KMS-11 (cell line): ENCODE results near the gene CLEC18C.
"Not testable (repeated sequence)": the region's sequence is repeated elsewhere in the genome, so short reads cannot be mapped to it uniquely, and the experiment has no call there.

ENCODE experiments used
- H2AFZ ChIP-seq: fragments of 200-600 bp; sonication (generic); 2 replicates; pipeline ENCODE4 v1.6.1; 2016; ENCODE audit warnings: antibody characterized with exemption, mixed run types, low read depth
- H3K27ac ChIP-seq: fragments of 200-600 bp; sonication (generic); 2 replicates; pipeline ENCODE4 v1.6.1; 2016; ENCODE audit warnings: mild to moderate bottlenecking, mixed run types
- H3K27me3 ChIP-seq: fragments of 200-600 bp; sonication (generic); 2 replicates; pipeline ENCODE4 v1.6.1; 2017; ENCODE audit warnings: mild to moderate bottlenecking, low read depth, mixed run types, moderate library complexity; ENCODE audit not compliant: insufficient read depth
- H3K36me3 ChIP-seq: fragments of 200-600 bp; sonication (generic); 2 replicates; pipeline ENCODE4 v1.6.1; 2017; ENCODE audit warnings: mild to moderate bottlenecking, mixed run types; ENCODE audit not compliant: insufficient read depth
- H3K4me1 ChIP-seq: fragments of 200-600 bp; sonication (generic); 2 replicates; pipeline ENCODE4 v1.6.1; 2016; ENCODE audit warnings: mild to moderate bottlenecking, low read depth, mixed run types; ENCODE audit not compliant: poor library complexity, severe bottlenecking
- H3K4me2 ChIP-seq: fragments of 200-600 bp; sonication (generic); 2 replicates; pipeline ENCODE4 v1.7.0; 2016; ENCODE audit warnings: mild to moderate bottlenecking, mixed run types
- H3K4me3 ChIP-seq: fragments of 200-600 bp; sonication (generic); IDR thresholded peaks from 2 replicates; pipeline ENCODE4 v1.6.1; 2017; ENCODE audit warnings: low read depth, low read length, mixed read lengths; ENCODE audit not compliant: insufficient read depth
- H3K79me2 ChIP-seq: fragments of 200-600 bp; sonication (generic); 2 replicates; pipeline ENCODE4 v1.6.1; 2016; ENCODE audit warnings: low read depth, mixed run types; ENCODE audit not compliant: insufficient read depth
- H3K9ac ChIP-seq: fragments of 200-600 bp; sonication (generic); 2 replicates; pipeline ENCODE4 v1.6.1; 2016; ENCODE audit warnings: mild to moderate bottlenecking, mixed run types
- H4K20me1 ChIP-seq: fragments of 200-600 bp; sonication (generic); 2 replicates; pipeline ENCODE4 v1.6.1; 2016; ENCODE audit warnings: mild to moderate bottlenecking, mixed run types; ENCODE audit not compliant: insufficient read depth
- CTCF ChIP-seq: fragments of 200-600 bp; sonication (generic); conservative IDR thresholded peaks from 2 replicates; pipeline ENCODE4 v1.6.1; 2017; ENCODE audit warnings: low read depth, mild to moderate bottlenecking, antibody characterized with exemption, low read length, moderate library complexity, mixed read lengths

CLEC18C gene

GRCh38 chr16:70162041-70162451, 11.5 kb upstream of the CLEC18C start:
- no peak overlapping the region for H3K4me2 ChIP-seq
- H3K4me3 ChIP-seq, result no peak overlapping the region
- no peaks in the 10 kb centered on the region for H3K79me2 ChIP-seq
- H3K27ac ChIP-seq, result no peak overlapping the region
- H3K36me3 ChIP-seq, result no peaks in the 10 kb centered on the region
- no peaks in the 10 kb centered on the region for H3K4me1 ChIP-seq
- H4K20me1 ChIP-seq, result no peaks in the 10 kb centered on the region
- no peaks in the 10 kb centered on the region for H3K27me3 ChIP-seq
- no peak for TF ChIP-seq CTCF
- H2AFZ ChIP-seq, result no peak overlapping the region
- H3K9ac ChIP-seq, result no peak overlapping the region

- Histone ChIP-seq H3K4me3 (no peak overlapping the region), H4K20me1 (no peaks in the 10 kb centered on the region), H3K4me1 (no peaks in the 10 kb centered on the region), H3K4me2 (no peak overlapping the region), H2AFZ (no peak overlapping the region), H3K9ac (no peak overlapping the region), H3K36me3 (no peaks in the 10 kb centered on the region), H3K79me2 (no peaks in the 10 kb centered on the region), H3K27ac (no peak overlapping the region), H3K27me3 (no peaks in the 10 kb centered on the region)
- no peak for TF ChIP-seq CTCF
Measured at GRCh38 chr16:70163596-70163995, 10.0 kb upstream of the CLEC18C start.

GRCh38 chr16:70166688-70167087, 6.9 kb upstream of the CLEC18C start:
- not testable (repeated sequence) for H4K20me1 ChIP-seq, H3K4me3 ChIP-seq, H3K27ac ChIP-seq, H3K9ac ChIP-seq, H2AFZ ChIP-seq, H3K27me3 ChIP-seq, H3K4me1 ChIP-seq, H3K79me2 ChIP-seq, H3K36me3 ChIP-seq, H3K4me2 ChIP-seq

GRCh38 chr16:70173916-70174315, 329 bp downstream of the CLEC18C start:
- not testable (repeated sequence) for H3K4me2 ChIP-seq, H4K20me1 ChIP-seq, H3K27ac ChIP-seq, H3K79me2 ChIP-seq, H3K36me3 ChIP-seq, H3K4me3 ChIP-seq, H3K9ac ChIP-seq, H2AFZ ChIP-seq, H3K27me3 ChIP-seq, H3K4me1 ChIP-seq

GRCh38 chr16:70174387-70174932, 873 bp downstream of the CLEC18C start:
- H3K27ac ChIP-seq, H3K36me3 ChIP-seq, H2AFZ ChIP-seq, H3K4me1 ChIP-seq, H3K4me3 ChIP-seq, H3K9ac ChIP-seq, H3K79me2 ChIP-seq, H3K4me2 ChIP-seq, H3K27me3 ChIP-seq, H4K20me1 ChIP-seq: not testable (repeated sequence)

- H4K20me1 ChIP-seq, H3K4me2 ChIP-seq, H3K36me3 ChIP-seq, H3K9ac ChIP-seq, H3K4me3 ChIP-seq, H3K27ac ChIP-seq, H3K27me3 ChIP-seq, H2AFZ ChIP-seq, H3K4me1 ChIP-seq, H3K79me2 ChIP-seq: not testable (repeated sequence)
Measured at GRCh38 chr16:70187858-70188607, 14.4 kb downstream of the CLEC18C start.

- not testable (repeated sequence) for H3K4me2 ChIP-seq, H3K27me3 ChIP-seq, H3K9ac ChIP-seq, H3K27ac ChIP-seq, H3K36me3 ChIP-seq, H3K4me3 ChIP-seq, H3K4me1 ChIP-seq, H2AFZ ChIP-seq, H3K79me2 ChIP-seq, H4K20me1 ChIP-seq
Measured at GRCh38 chr16:70188608-70188915, 15.0 kb downstream of the CLEC18C start.

GRCh38 chr16:70190574-70190973, 17.0 kb downstream of the CLEC18C start:
- H3K9ac ChIP-seq, H3K27ac ChIP-seq, H3K36me3 ChIP-seq, H4K20me1 ChIP-seq, H3K4me1 ChIP-seq, H3K4me3 ChIP-seq, H3K27me3 ChIP-seq, H3K79me2 ChIP-seq, H2AFZ ChIP-seq, H3K4me2 ChIP-seq: not testable (repeated sequence)
